IMR-90 (cell line): ENCODE measurements around the gene MLEC. TPM values are rescaled to one million over a fixed set of nuclear protein-coding genes. Genes with fewer than 3 reads are reported as not detected.

Experiments used
- ATAC-seq: fragments of 200-7000 bp; cut with Tn5 transposase; 2 replicates; pipeline ENCODE4 v1.9.1; 2020; ENCODE audit warnings: low read depth, mild to moderate bottlenecking, moderate library complexity
- BruUV-seq: library from RNA; stranded (reverse); fragments of 400-500 nt; replicated peaks from 2 replicates; lab custom pipeline; 2021; lab: Mats Ljungman, UMichigan
- CTCF ChIA-PET: fragments of 300-600 bp; formaldehyde crosslinking; extraction: SDS; loops from one replicate; lab custom pipeline; 2021; ENCODE audit warnings: antibody characterized with exemption; lab: Yijun Ruan, JAX
- POLR2A ChIA-PET: fragments of 300-600 bp; sonication (Branson Sonifier 250); formaldehyde crosslinking; loops from one replicate; lab custom pipeline; 2022; ENCODE audit warnings: antibody characterized with exemption; ENCODE audit not compliant: unreplicated experiment; lab: Charles Lee
- DNase-seq: peaks from one replicate; pipeline ENCODE4 v3.0.0; 2013
- H2AFZ ChIP-seq: replicated peaks from 2 replicates; pipeline ENCODE3; 2013; ENCODE audit warnings: low read length, mild to moderate bottlenecking; ENCODE audit not compliant: poor library complexity
- H2AK5ac ChIP-seq: 2 replicates; pipeline ENCODE4 v1.6.1; 2013; ENCODE audit warnings: low read depth, low read length, inconsistent platforms
- H2AK9ac ChIP-seq: replicated peaks from 2 replicates; pipeline ENCODE3; 2013; ENCODE audit warnings: mild to moderate bottlenecking, low read depth, low read length, moderate library complexity; ENCODE audit not compliant: poor library complexity
- H2BK120ac ChIP-seq: 2 replicates; pipeline ENCODE4 v1.6.1; 2013; ENCODE audit warnings: low read depth, low read length, inconsistent platforms
- H2BK15ac ChIP-seq: 3 replicates; pipeline ENCODE4 v1.6.1; 2013; ENCODE audit warnings: low read depth, low read length, inconsistent platforms
- H2BK20ac ChIP-seq: 2 replicates; pipeline ENCODE4 v1.6.1; 2013; ENCODE audit warnings: low read depth, mild to moderate bottlenecking, inconsistent platforms, low read length, moderate library complexity
- H2BK5ac ChIP-seq: 2 replicates; pipeline ENCODE4 v1.6.1; 2013; ENCODE audit warnings: mild to moderate bottlenecking, low read depth, low read length, inconsistent platforms; ENCODE audit not compliant: poor library complexity, severe bottlenecking
- H3K14ac ChIP-seq: replicated peaks from 2 replicates; pipeline ENCODE4 v1.6.1; 2013; ENCODE audit warnings: low read depth, low read length, inconsistent platforms
- H3K18ac ChIP-seq: 2 replicates; pipeline ENCODE4 v1.6.1; 2013; ENCODE audit warnings: low read depth, low read length, control low read depth
- H3K23ac ChIP-seq: 2 replicates; pipeline ENCODE4 v1.6.1; 2013; ENCODE audit warnings: low read depth, low read length, inconsistent platforms
- H3K27ac ChIP-seq: 2 replicates; pipeline ENCODE4 v1.5.1; 2013; ENCODE audit warnings: mild to moderate bottlenecking, control low read depth, low read length; ENCODE audit not compliant: insufficient read depth
- H3K27me3 ChIP-seq: 2 replicates; pipeline ENCODE4 v1.6.1; 2013; ENCODE audit warnings: low read length; ENCODE audit not compliant: control insufficient read depth, insufficient read depth
- H3K36me3 ChIP-seq: 2 replicates; pipeline ENCODE4 v1.6.1; 2013; ENCODE audit warnings: low read length, mixed read lengths; ENCODE audit not compliant: control insufficient read depth, insufficient read depth
- H3K4ac ChIP-seq: 2 replicates; pipeline ENCODE4 v1.6.1; 2013; ENCODE audit warnings: low read depth, low read length, inconsistent platforms
- H3K4me1 ChIP-seq: 2 replicates; pipeline ENCODE4 v1.6.1; 2013; ENCODE audit warnings: low read length, mixed read lengths; ENCODE audit not compliant: control insufficient read depth, insufficient read depth
- H3K4me2 ChIP-seq: 2 replicates; pipeline ENCODE4 v1.6.1; 2013; ENCODE audit warnings: low read depth, mild to moderate bottlenecking, control low read depth, low read length, moderate library complexity
- H3K4me3 ChIP-seq: 2 replicates; pipeline ENCODE4 v1.5.1; 2013; ENCODE audit warnings: low read depth, mild to moderate bottlenecking, control low read depth, low read length, moderate library complexity; ENCODE audit not compliant: insufficient read depth
- H3K56ac ChIP-seq: 2 replicates; pipeline ENCODE4 v1.6.1; 2013; ENCODE audit warnings: low read length, inconsistent platforms; ENCODE audit not compliant: insufficient read depth; ENCODE audit errors: extremely low read depth
- H3K79me1 ChIP-seq, 2 experiments: 2 replicates each; pipeline ENCODE4 v1.6.1; 2013; ENCODE audit warnings: low read length in 2 of 2, inconsistent platforms in 1 of 2, low read depth in 1 of 2
- H3K9ac ChIP-seq: 2 replicates; pipeline ENCODE4 v1.6.1; 2013; ENCODE audit warnings: low read depth, low read length, control low read depth
- H3K9me1 ChIP-seq: 2 replicates; pipeline ENCODE4 v1.6.1; 2013; ENCODE audit warnings: low read length, inconsistent platforms; ENCODE audit not compliant: insufficient read depth
- H3K9me3 ChIP-seq: 2 replicates; pipeline ENCODE4 v1.6.1; 2013; ENCODE audit warnings: low read length; ENCODE audit not compliant: control insufficient read depth, insufficient read depth
- H4K20me1 ChIP-seq: 2 replicates; pipeline ENCODE4 v1.6.1; 2013; ENCODE audit warnings: low read length, inconsistent platforms; ENCODE audit not compliant: insufficient read depth
- H4K5ac ChIP-seq: 2 replicates; pipeline ENCODE4 v1.6.1; 2013; ENCODE audit warnings: mild to moderate bottlenecking, low read depth, low read length, control low read depth
- H4K8ac ChIP-seq, 2 experiments: 2 replicates each; pipeline ENCODE4 v1.6.1; 2013; ENCODE audit warnings: low read depth in 2 of 2, low read length in 2 of 2, control low read depth in 1 of 2, inconsistent platforms in 1 of 2
- H4K91ac ChIP-seq: 2 replicates; pipeline ENCODE4 v1.6.1; 2013; ENCODE audit warnings: low read depth, low read length, inconsistent platforms; ENCODE audit not compliant: insufficient read depth
- CHD1 ChIP-seq: IDR thresholded peaks from 2 replicates; pipeline ENCODE4 v1.6.1; 2012; ENCODE audit warnings: low read depth, low read length, improper control_type of control experiment
- RAD21 ChIP-seq: IDR thresholded peaks from 2 replicates; pipeline ENCODE4 v1.6.1; 2012; ENCODE audit warnings: low read length, improper control_type of control experiment
- SMC3 ChIP-seq: fragments of 150-350 bp; IDR thresholded peaks from 2 replicates; pipeline ENCODE4 v1.6.1; 2016; ENCODE audit warnings: low read depth, mild to moderate bottlenecking, antibody characterized with exemption, low read length, moderate library complexity
- WGBS, 2 experiments: methylation state at CpG; one replicate each; pipeline versions ENCODE4 v1.1.5 to v1.1.7; 2013; ENCODE audit warnings: missing lambda C conversion rate in 2 of 2; ENCODE audit not compliant: insufficient read length in 1 of 2; ENCODE audit errors: extremely low coverage in 2 of 2; 5-methylcytosine and 5-hydroxymethylcytosine counted together
- dilution Hi-C: fragments of 300-500 bp; cut with HindIII; formaldehyde crosslinking; loops from one replicate; pipeline ENCODE4 v1.14.3; 2018; ENCODE audit warnings: low sequenced_read_pairs; ENCODE audit not compliant: unreplicated experiment
- in situ Hi-C: fragments of 300-500 bp; cut with MboI; formaldehyde crosslinking; loops from 3 replicates; pipeline ENCODE4 v1.14.3; 2019; ENCODE audit warnings: low sequenced_read_pairs, inconsistent platforms, mixed read lengths
- intact Hi-C: fragments of 100-400 bp; cut with micrococcal nuclease; formaldehyde crosslinking; loops from 2 replicates; pipeline ENCODE4 v1.10.0; 2022
- polyA plus RNA-seq, 3 experiments: library from polyadenylated mRNA; depleted of rRNA; stranded (reverse); fragments of >200 nt; gene quantifications; 2 replicates each; pipeline ENCODE4 v1.2.3, GENCODE V29; 2012; ENCODE audit warnings: low replicate concordance in 1 of 3
- total RNA-seq: library from RNA; depleted of rRNA; stranded (reverse); fragments of >200 nt; gene quantifications from 2 replicates; pipeline ENCODE4 v1.2.3, GENCODE V29; 2012
- TF ChIP-seq, protein P1 (sequence below): conservative IDR thresholded peaks from 2 replicates; pipeline ENCODE4 v1.5.1; 2012; ENCODE audit warnings: mild to moderate bottlenecking, low read depth, low read length, improper control_type of control experiment

The MLEC gene
- total and polyA plus RNA-seq, 2 of the 4 experiments (the other 2 are of a cell fraction), result 44.1 to 137 TPM

DNA sequence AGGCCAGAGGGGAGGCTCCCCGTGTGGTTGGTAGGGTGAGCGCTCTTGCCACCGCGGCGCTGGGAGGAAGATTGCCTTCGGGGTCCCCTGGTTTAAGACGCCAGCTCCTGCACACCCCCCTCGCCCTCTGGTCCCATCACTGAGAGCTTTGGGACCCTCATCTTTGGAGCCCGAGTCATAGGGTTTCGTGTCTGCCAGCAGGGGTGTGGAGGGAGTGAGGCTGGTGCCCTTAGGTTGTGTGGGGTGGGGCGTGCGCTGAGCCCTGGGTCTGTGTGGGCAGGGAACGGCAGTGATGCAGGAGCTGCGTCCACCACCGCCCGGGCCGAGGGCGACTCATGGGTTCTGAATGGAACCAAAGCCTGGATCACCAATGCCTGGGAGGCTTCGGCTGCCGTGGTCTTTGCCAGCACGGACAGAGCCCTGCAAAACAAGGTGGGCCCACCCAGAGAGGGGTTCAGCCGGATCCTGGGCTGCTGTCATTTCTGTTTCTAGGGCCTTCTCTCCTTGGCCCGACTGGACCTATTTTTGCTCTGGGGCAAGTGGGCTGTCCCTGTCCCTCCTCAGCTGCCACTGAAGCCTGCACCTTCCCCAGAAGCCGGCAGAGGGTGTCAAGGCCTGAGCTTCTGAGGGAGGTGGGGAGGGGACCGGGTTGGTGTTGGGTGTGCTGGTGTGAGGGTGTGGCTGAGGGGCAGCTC, 50.8 kb downstream of the MLEC start:
- POLR2A ChIA-PET, result no interaction called here
- ATAC-seq (peak; percentile 69), DNase-seq (no peak)
- Histone ChIP-seq H3K18ac (no peak overlapping the region), H3K4me3 (no peak overlapping the region), H3K79me1 (no peaks in the 10 kb centered on the region), H2AK5ac (no peak overlapping the region), H3K4me1 (no peaks in the 10 kb centered on the region), H2AK9ac (no peak overlapping the region), H3K9me3 (no peaks in the 10 kb centered on the region), H3K9me1 (no peaks in the 10 kb centered on the region), H2BK120ac (no peak overlapping the region), H3K14ac (no peak overlapping the region), H3K4me2 (no peak overlapping the region), H2BK5ac (no peak overlapping the region), H3K9ac (no peak overlapping the region), H4K5ac (no peak overlapping the region), H2AFZ (peak overlapping the region; percentile 21), H4K20me1 (no peaks in the 10 kb centered on the region), H3K4ac (no peak overlapping the region), H4K8ac (no peak overlapping the region), H3K23ac (no peak overlapping the region), H3K27me3 (no peaks in the 10 kb centered on the region), H4K91ac (no peak overlapping the region), H2BK20ac (no peak overlapping the region), H3K56ac (no peak overlapping the region), H2BK15ac (no peak overlapping the region), H3K27ac (no peak overlapping the region), H3K36me3 (no peaks in the 10 kb centered on the region; the same call in 1 of the 2 replicates)
- in situ Hi-C loops, result no loop called here
- dilution Hi-C loops, result no loop called here
- BruUV-seq, result no TSS peak
- intact Hi-C loops, result loop anchor here (1.0 kb wide), 1 partner anchor 234 kb away; no protein-coding TSS in a partner anchor
- WGBS, 2 experiments, result 85% methylated on average over 12 of the region's 25 CpGs; no CpG with 5 or more reads in 1 of the 2 experiments
- CTCF ChIA-PET, result interaction anchor here (0.9 to 1.1 kb wide), 2 partner anchors 10 to 234 kb away, joined by 3 to 8 read pairs; no protein-coding TSS in a partner anchor
- peak; percentile 32 for TF ChIP-seq SMC3
- TF ChIP-seq RAD21, result peak; percentile 38
- TF ChIP-seq, protein P1, sequence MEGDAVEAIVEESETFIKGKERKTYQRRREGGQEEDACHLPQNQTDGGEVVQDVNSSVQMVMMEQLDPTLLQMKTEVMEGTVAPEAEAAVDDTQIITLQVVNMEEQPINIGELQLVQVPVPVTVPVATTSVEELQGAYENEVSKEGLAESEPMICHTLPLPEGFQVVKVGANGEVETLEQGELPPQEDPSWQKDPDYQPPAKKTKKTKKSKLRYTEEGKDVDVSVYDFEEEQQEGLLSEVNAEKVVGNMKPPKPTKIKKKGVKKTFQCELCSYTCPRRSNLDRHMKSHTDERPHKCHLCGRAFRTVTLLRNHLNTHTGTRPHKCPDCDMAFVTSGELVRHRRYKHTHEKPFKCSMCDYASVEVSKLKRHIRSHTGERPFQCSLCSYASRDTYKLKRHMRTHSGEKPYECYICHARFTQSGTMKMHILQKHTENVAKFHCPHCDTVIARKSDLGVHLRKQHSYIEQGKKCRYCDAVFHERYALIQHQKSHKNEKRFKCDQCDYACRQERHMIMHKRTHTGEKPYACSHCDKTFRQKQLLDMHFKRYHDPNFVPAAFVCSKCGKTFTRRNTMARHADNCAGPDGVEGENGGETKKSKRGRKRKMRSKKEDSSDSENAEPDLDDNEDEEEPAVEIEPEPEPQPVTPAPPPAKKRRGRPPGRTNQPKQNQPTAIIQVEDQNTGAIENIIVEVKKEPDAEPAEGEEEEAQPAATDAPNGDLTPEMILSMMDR, result peak; percentile 24; the same call in 1 of the 2 replicates
- TF ChIP-seq CHD1, result no peak
